CD4-positive, alpha-beta T cell treated with Interleukin-12 subunit alpha and Interleukin-12 subunit beta, for 1 hour (primary cell): Measurements from ENCODE around the gene TLK1.
"Not testable (repeated sequence)": the region's sequence is repeated elsewhere in the genome, so short reads cannot be mapped to it uniquely, and the experiment has no call there.

Experiments used
- DNase-seq: peaks from one replicate; pipeline ENCODE4 v3.0.0-alpha.2; 2020

Gene TLK1

GRCh38 chr2:171141320-171141719 lies 19.4 kb downstream of the TLK1 start:
- no peak for DNase-seq

- DNase-seq: no peak
These were observed 20.8 kb downstream of the TLK1 start for GRCh38 chr2:171139860-171140259.

- DNase-seq: no peak
These were observed 24.7 kb downstream of the TLK1 start for GRCh38 chr2:171136024-171136423.

GRCh38 chr2:171134624-171135230 lies 26.0 kb downstream of the TLK1 start:
- no peak for DNase-seq

GRCh38 chr2:171132086-171132485 lies 28.6 kb downstream of the TLK1 start:
- DNase-seq: no peak

GRCh38 chr2:171128461-171128860 lies 32.2 kb downstream of the TLK1 start:
- no peak for DNase-seq

GRCh38 chr2:171124541-171124940 lies 36.2 kb downstream of the TLK1 start:
- no peak for DNase-seq

- DNase-seq: no peak
These were observed 51.1 kb downstream of the TLK1 start for GRCh38 chr2:171109571-171109970.

GRCh38 chr2:171109020-171109419 lies 51.7 kb downstream of the TLK1 start:
- DNase-seq: no peak

GRCh38 chr2:171107803-171108202 lies 52.9 kb downstream of the TLK1 start:
- no peak for DNase-seq

GRCh38 chr2:171104379-171104778 lies 56.3 kb downstream of the TLK1 start:
- DNase-seq: no peak

GRCh38 chr2:171102802-171103201 lies 57.9 kb downstream of the TLK1 start:
- DNase-seq: no peak

- no peak for DNase-seq
These were observed 60.3 kb downstream of the TLK1 start for GRCh38 chr2:171100370-171100769.

- no peak for DNase-seq
These were observed 62.1 kb downstream of the TLK1 start for GRCh38 chr2:171098607-171099006.

- DNase-seq: no peak
These were observed 65.6 kb downstream of the TLK1 start for GRCh38 chr2:171095014-171095582.

GRCh38 chr2:171091517-171091916 lies 69.2 kb downstream of the TLK1 start:
- not testable (repeated sequence) for DNase-seq

- no peak for DNase-seq
These were observed 71.2 kb downstream of the TLK1 start for GRCh38 chr2:171089489-171089888.

GRCh38 chr2:171088057-171088834 lies 72.4 kb downstream of the TLK1 start:
- no peak for DNase-seq

- no peak for DNase-seq
These were observed 73.1 kb downstream of the TLK1 start for GRCh38 chr2:171087547-171087946.

GRCh38 chr2:171086352-171087290 lies 74.1 kb downstream of the TLK1 start:
- DNase-seq: peak; percentile 67

GRCh38 chr2:171084128-171084527 lies 76.6 kb downstream of the TLK1 start:
- DNase-seq: peak; percentile 27

- no peak for DNase-seq
These were observed 77.2 kb downstream of the TLK1 start for GRCh38 chr2:171083451-171083850.

GRCh38 chr2:171081649-171082111 lies 79.0 kb downstream of the TLK1 start:
- peak; percentile 17 for DNase-seq
